SK-N-SH (cell line): ENCODE measurements around the gene SLC47A2. TPM values are rescaled to one million over a fixed set of nuclear protein-coding genes. Genes with fewer than 3 reads are reported as not detected.

Experiments
- CTCF ChIA-PET: fragments of 300-600, 350-600 bp; formaldehyde crosslinking; extraction: SDS; loops from one replicate; lab custom pipeline; 2021; lab: Yijun Ruan, JAX
- POLR2A ChIA-PET: fragments of 350-600 bp; sonication (Branson Sonifier 250); formaldehyde crosslinking; extraction: SDS; loops from one replicate; lab custom pipeline; 2020; ENCODE audit warnings: antibody characterized with exemption, inconsistent platforms; lab: Yijun Ruan, JAX
- DNase-seq: peaks from one replicate; pipeline ENCODE4 v3.0.0; 2012
- H2AFZ ChIP-seq: fragments of 200-600 bp; sonication (generic); 2 replicates; pipeline ENCODE4 v1.8.1; 2016; ENCODE audit warnings: antibody characterized with exemption, mild to moderate bottlenecking, low read depth
- H3F3A ChIP-seq: fragments of 200-600 bp; sonication (generic); replicated peaks from 2 replicates; pipeline ENCODE3; 2016; ENCODE audit warnings: antibody characterized with exemption, mild to moderate bottlenecking; ENCODE audit not compliant: insufficient read depth
- H3K27ac ChIP-seq, 2 experiments: fragments of 200-500 bp in 1 of 2; fragments of 200-600 bp in 1 of 2; sonication (Bioruptor generic) in 1 of 2; sonication (generic), shearing (Covaris generic) in 1 of 2; 2 replicates each; pipeline versions ENCODE4 v1.5.1 to v1.6.1; 2014 to 2016; ENCODE audit warnings: low read depth in 2 of 2, inconsistent platforms in 1 of 2, low read length in 1 of 2, mild to moderate bottlenecking in 1 of 2, mixed read lengths in 1 of 2
- H3K27me3 ChIP-seq: fragments of 200-600 bp; sonication (generic), shearing (Covaris generic); 2 replicates; pipeline ENCODE4 v1.6.1; 2016; ENCODE audit warnings: mixed run types; ENCODE audit not compliant: insufficient read depth
- H3K36me3 ChIP-seq, 2 experiments: fragments of 200-500 bp in 1 of 2; fragments of 200-600 bp in 1 of 2; sonication (Bioruptor generic) in 1 of 2; sonication (generic) in 1 of 2; replicated peaks in 1 of 2; 2 replicates each; pipeline versions ENCODE3 to v1.5.1; 2014 to 2016; ENCODE audit warnings: low read length in 1 of 2, mild to moderate bottlenecking in 1 of 2; ENCODE audit not compliant: insufficient read depth in 2 of 2, control insufficient read depth in 1 of 2
- H3K4me1 ChIP-seq, 2 experiments: fragments of 200-500 bp in 1 of 2; fragments of 200-600 bp in 1 of 2; sonication (Bioruptor generic) in 1 of 2; sonication (generic), shearing (Covaris generic) in 1 of 2; 2 replicates each; pipeline versions ENCODE4 v1.5.1 to v1.6.1; 2014 to 2016; ENCODE audit warnings: low read depth in 1 of 2, low read length in 1 of 2, mixed run types in 1 of 2; ENCODE audit not compliant: insufficient read depth in 2 of 2, control insufficient read depth in 1 of 2
- H3K4me2 ChIP-seq: fragments of 200-600 bp; sonication (generic), shearing (Covaris generic); 2 replicates; pipeline ENCODE4 v1.6.1; 2017; ENCODE audit warnings: mixed run types
- H3K4me3 ChIP-seq, 2 experiments: fragments of 200-500 bp in 1 of 2; fragments of 200-600 bp in 1 of 2; sonication (Bioruptor generic) in 1 of 2; sonication (generic), shearing (Covaris generic) in 1 of 2; 2 replicates each; pipeline versions ENCODE4 v1.5.1 to v1.8.1; 2014 to 2016; ENCODE audit warnings: low read depth in 2 of 2, inconsistent platforms in 1 of 2, low read length in 1 of 2, mild to moderate bottlenecking in 1 of 2, mixed read lengths in 1 of 2, moderate library complexity in 1 of 2
- H3K79me2 ChIP-seq: fragments of 200-600 bp; sonication (generic); 2 replicates; pipeline ENCODE4 v1.8.1; 2017; ENCODE audit warnings: mild to moderate bottlenecking; ENCODE audit not compliant: insufficient read depth
- H3K9ac ChIP-seq: fragments of 200-600 bp; sonication (generic); 2 replicates; pipeline ENCODE4 v1.6.1; 2017; ENCODE audit warnings: mixed run types
- H3K9me2 ChIP-seq: fragments of 200-600 bp; sonication (generic); 2 replicates; pipeline ENCODE4 v1.6.1; 2017; ENCODE audit warnings: mixed run types
- H3K9me3 ChIP-seq: fragments of 200-600 bp; sonication (generic); 2 replicates; pipeline ENCODE4 v1.6.1; 2017; ENCODE audit warnings: mixed run types, mild to moderate bottlenecking, moderate library complexity
- H4K20me1 ChIP-seq: fragments of 200-600 bp; sonication (generic); 2 replicates; pipeline ENCODE4 v1.6.1; 2017; ENCODE audit warnings: mild to moderate bottlenecking, mixed run types; ENCODE audit not compliant: insufficient read depth
- CHD2 ChIP-seq: fragments of 150-350 bp; IDR thresholded peaks from 2 replicates; pipeline ENCODE4 v1.6.1; 2018; ENCODE audit warnings: low read length; ENCODE audit not compliant: partially characterized antibody
- FOXM1 ChIP-seq: IDR thresholded peaks from 2 replicates; pipeline ENCODE4 v1.4.0; 2012; ENCODE audit warnings: low read depth, mild to moderate bottlenecking
- GABPA ChIP-seq: IDR thresholded peaks from 2 replicates; pipeline ENCODE4 v1.4.0; 2012; ENCODE audit warnings: low read depth, mild to moderate bottlenecking
- GATA2 ChIP-seq: sonication (generic); formaldehyde crosslinking; IDR thresholded peaks from 2 replicates; pipeline ENCODE4 v1.5.0; 2020; ENCODE audit warnings: mild to moderate bottlenecking, missing genetic modification reagents
- IRF3 ChIP-seq: fragments of 150-350 bp; IDR thresholded peaks from 2 replicates; pipeline ENCODE4 v1.6.1; 2016; ENCODE audit warnings: mild to moderate bottlenecking, low read depth, low read length
- JUND ChIP-seq: IDR thresholded peaks from 2 replicates; pipeline ENCODE4 v1.4.0; 2012
- MXI1 ChIP-seq: IDR thresholded peaks from 2 replicates; pipeline ENCODE4 v1.6.1; 2012; ENCODE audit warnings: mild to moderate bottlenecking, low read depth, low read length, improper control_type of control experiment
- RCOR1 ChIP-seq: fragments of 150-350 bp; IDR thresholded peaks from 2 replicates; pipeline ENCODE4 v1.6.1; 2017; ENCODE audit warnings: antibody characterized with exemption, low read length
- RXRA ChIP-seq: IDR thresholded peaks from 2 replicates; pipeline ENCODE4 v1.4.0; 2012; ENCODE audit warnings: low read depth, mild to moderate bottlenecking, borderline replicate concordance
- USF1 ChIP-seq: IDR thresholded peaks from 2 replicates; pipeline ENCODE4 v1.4.0; 2012; ENCODE audit warnings: low read depth, borderline replicate concordance
- USF2 ChIP-seq: fragments of 150-350 bp; IDR thresholded peaks from 2 replicates; pipeline ENCODE4 v1.6.1; 2017; ENCODE audit warnings: antibody characterized with exemption, low read length, low read depth, borderline replicate concordance
- YY1 ChIP-seq: IDR thresholded peaks from 2 replicates; pipeline ENCODE4 v1.4.0; 2012; ENCODE audit warnings: low read depth, mild to moderate bottlenecking
- ZBTB33 ChIP-seq: IDR thresholded peaks from 2 replicates; pipeline ENCODE4 v1.4.0; 2012; ENCODE audit warnings: low read depth, borderline replicate concordance
- WGBS: methylation state at CpG from one replicate; pipeline ENCODE4 v1.1.6; 2017; ENCODE audit warnings: low lambda C conversion rate; 5-methylcytosine and 5-hydroxymethylcytosine counted together
- polyA plus RNA-seq, 3 experiments: library from polyadenylated mRNA; depleted of rRNA; stranded (reverse); fragments of >200 nt; gene quantifications; 2 replicates each; pipeline ENCODE4 v1.2.3, GENCODE V29; 2012

SLC47A2 gene
- polyA plus RNA-seq, 1 of the 3 experiments (the other 2 are of a cell fraction): not detected

- H3K4me1 ChIP-seq: peaks cover 5 to 9% of the 10 kb centered on the region in 2 experiments; a peak in 1 of 4 replicates
- POLR2A ChIA-PET: no interaction called here
- no peak overlapping the region for H3K4me3 ChIP-seq
- no peaks in the 10 kb centered on the region for H4K20me1 ChIP-seq
- CTCF ChIA-PET: interaction anchor here (1.2 kb wide), 1 partner anchor 36 kb away, joined by 6 read pairs; no protein-coding TSS in a partner anchor
- H3K9me3 ChIP-seq: no peaks in the 10 kb centered on the region
- WGBS: 84% methylated on average over 6 of the region's 6 CpGs
- H3K27me3 ChIP-seq: no peaks in the 10 kb centered on the region
- H2AFZ ChIP-seq: no peak overlapping the region
- TF ChIP-seq GABPA (no peak), FOXM1 (no peak)
- no peak overlapping the region for H3K4me2 ChIP-seq
- no peak overlapping the region for H3K9ac ChIP-seq
- no peaks in the 10 kb centered on the region for H3K9me2 ChIP-seq
- DNase-seq: no peak
- H3F3A ChIP-seq: no peaks in the 10 kb centered on the region
- no peaks in the 10 kb centered on the region for H3K36me3 ChIP-seq
- H3K79me2 ChIP-seq: no peaks in the 10 kb centered on the region
- H3K27ac ChIP-seq: no peak overlapping the region
Observed at GRCh38 chr17:19708431-19709175, 7.8 kb downstream of the SLC47A2 start.

GRCh38 chr17:19707728-19708221, 8.6 kb downstream of the SLC47A2 start:
- no peaks in the 10 kb centered on the region for H3F3A ChIP-seq
- WGBS: 87% methylated on average over 5 of the region's 11 CpGs
- no peaks in the 10 kb centered on the region for H4K20me1 ChIP-seq
- CTCF ChIA-PET: interaction anchor here (1.3 kb wide), 1 partner anchor 20 kb away, joined by 3 read pairs; no protein-coding TSS in a partner anchor
- no peaks in the 10 kb centered on the region for H3K79me2 ChIP-seq
- TF ChIP-seq JUND (no peak), ZBTB33 (no peak)
- TF ChIP-seq, all 33 proteins: peak for 0
- DNase-seq: no peak
- POLR2A ChIA-PET: no interaction called here
- no peak overlapping the region for H3K4me3 ChIP-seq
- no peaks in the 10 kb centered on the region for H3K36me3 ChIP-seq
- H3K4me2 ChIP-seq: no peak overlapping the region
- no peak overlapping the region for H3K9ac ChIP-seq
- H3K27me3 ChIP-seq: no peaks in the 10 kb centered on the region
- H3K9me3 ChIP-seq: no peaks in the 10 kb centered on the region
- H2AFZ ChIP-seq: no peak overlapping the region
- peaks cover 8 to 16% of the 10 kb centered on the region in 2 experiments; a peak in 1 of 4 replicates for H3K4me1 ChIP-seq
- H3K27ac ChIP-seq: no peak overlapping the region
- H3K9me2 ChIP-seq: no peaks in the 10 kb centered on the region

- POLR2A ChIA-PET: no interaction called here
- DNase-seq: no peak
- Histone ChIP-seq H3K79me2 (no peaks in the 10 kb centered on the region), H4K20me1 (no peaks in the 10 kb centered on the region), H3K9me3 (no peaks in the 10 kb centered on the region), H3K27me3 (no peaks in the 10 kb centered on the region), H3K27ac (no peak overlapping the region), H3K4me2 (no peak overlapping the region), H3K36me3 (no peaks in the 10 kb centered on the region), H3F3A (no peaks in the 10 kb centered on the region), H3K9me2 (no peaks in the 10 kb centered on the region), H2AFZ (no peak overlapping the region), H3K9ac (no peak overlapping the region), H3K4me1 (peaks cover 8 to 16% of the 10 kb centered on the region in 2 experiments; a peak in 1 of 4 replicates), H3K4me3 (no peak overlapping the region)
- CTCF ChIA-PET: interaction anchor here (0.7 to 1.4 kb wide), 4 partner anchors 12 to 55 kb away, joined by 3 to 6 read pairs (median 3); no protein-coding TSS in a partner anchor
- WGBS: 85% methylated on average over 8 of the region's 12 CpGs
- TF ChIP-seq USF2: no peak
- no peak for TF ChIP-seq RXRA
- TF ChIP-seq YY1: no peak
- TF ChIP-seq MXI1: no peak
- no peak for TF ChIP-seq CHD2
- no peak for TF ChIP-seq GABPA
- TF ChIP-seq GATA2 (CRISPR knock-in tag): no peak
- no peak for TF ChIP-seq RCOR1
- no peak for TF ChIP-seq IRF3
- TF ChIP-seq USF1: no peak
Observed at GRCh38 chr17:19706791-19707727, 9.3 kb downstream of the SLC47A2 start.
